GM12873 (cell line): Measurements from ENCODE around the gene PRKCZ.

Experiments used
- TF ChIP-seq, protein P1 (sequence below): IDR thresholded peaks from 2 replicates; pipeline ENCODE4 v1.5.1; 2012; ENCODE audit warnings: low read depth, mild to moderate bottlenecking, moderate library complexity, low read length, control low read depth; ENCODE audit not compliant: insufficient read depth; ENCODE audit errors: missing control alignments

PRKCZ gene

DNA sequence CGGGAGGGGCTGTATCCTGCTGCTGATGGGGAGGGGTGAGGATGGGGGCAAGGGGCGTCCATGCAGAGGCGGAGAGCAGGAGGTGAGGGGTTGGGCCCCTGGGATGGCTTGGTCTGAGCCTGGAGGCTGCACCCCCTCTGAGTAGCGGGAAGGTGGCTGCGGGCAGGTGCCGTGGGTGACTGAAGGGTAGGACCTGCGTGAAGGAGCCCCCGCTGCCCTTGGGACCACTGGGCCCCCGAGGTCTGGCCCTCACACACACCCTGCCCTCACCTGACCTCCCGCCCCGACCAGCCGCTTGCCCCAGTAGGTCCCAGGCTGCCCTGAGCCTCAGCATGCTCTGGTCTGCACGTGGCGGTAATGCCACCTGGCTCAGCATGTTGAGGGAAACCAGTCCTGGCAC, 165.1 kb downstream of the PRKCZ start:
- TF ChIP-seq, protein P1, sequence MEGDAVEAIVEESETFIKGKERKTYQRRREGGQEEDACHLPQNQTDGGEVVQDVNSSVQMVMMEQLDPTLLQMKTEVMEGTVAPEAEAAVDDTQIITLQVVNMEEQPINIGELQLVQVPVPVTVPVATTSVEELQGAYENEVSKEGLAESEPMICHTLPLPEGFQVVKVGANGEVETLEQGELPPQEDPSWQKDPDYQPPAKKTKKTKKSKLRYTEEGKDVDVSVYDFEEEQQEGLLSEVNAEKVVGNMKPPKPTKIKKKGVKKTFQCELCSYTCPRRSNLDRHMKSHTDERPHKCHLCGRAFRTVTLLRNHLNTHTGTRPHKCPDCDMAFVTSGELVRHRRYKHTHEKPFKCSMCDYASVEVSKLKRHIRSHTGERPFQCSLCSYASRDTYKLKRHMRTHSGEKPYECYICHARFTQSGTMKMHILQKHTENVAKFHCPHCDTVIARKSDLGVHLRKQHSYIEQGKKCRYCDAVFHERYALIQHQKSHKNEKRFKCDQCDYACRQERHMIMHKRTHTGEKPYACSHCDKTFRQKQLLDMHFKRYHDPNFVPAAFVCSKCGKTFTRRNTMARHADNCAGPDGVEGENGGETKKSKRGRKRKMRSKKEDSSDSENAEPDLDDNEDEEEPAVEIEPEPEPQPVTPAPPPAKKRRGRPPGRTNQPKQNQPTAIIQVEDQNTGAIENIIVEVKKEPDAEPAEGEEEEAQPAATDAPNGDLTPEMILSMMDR: no peak

DNA sequence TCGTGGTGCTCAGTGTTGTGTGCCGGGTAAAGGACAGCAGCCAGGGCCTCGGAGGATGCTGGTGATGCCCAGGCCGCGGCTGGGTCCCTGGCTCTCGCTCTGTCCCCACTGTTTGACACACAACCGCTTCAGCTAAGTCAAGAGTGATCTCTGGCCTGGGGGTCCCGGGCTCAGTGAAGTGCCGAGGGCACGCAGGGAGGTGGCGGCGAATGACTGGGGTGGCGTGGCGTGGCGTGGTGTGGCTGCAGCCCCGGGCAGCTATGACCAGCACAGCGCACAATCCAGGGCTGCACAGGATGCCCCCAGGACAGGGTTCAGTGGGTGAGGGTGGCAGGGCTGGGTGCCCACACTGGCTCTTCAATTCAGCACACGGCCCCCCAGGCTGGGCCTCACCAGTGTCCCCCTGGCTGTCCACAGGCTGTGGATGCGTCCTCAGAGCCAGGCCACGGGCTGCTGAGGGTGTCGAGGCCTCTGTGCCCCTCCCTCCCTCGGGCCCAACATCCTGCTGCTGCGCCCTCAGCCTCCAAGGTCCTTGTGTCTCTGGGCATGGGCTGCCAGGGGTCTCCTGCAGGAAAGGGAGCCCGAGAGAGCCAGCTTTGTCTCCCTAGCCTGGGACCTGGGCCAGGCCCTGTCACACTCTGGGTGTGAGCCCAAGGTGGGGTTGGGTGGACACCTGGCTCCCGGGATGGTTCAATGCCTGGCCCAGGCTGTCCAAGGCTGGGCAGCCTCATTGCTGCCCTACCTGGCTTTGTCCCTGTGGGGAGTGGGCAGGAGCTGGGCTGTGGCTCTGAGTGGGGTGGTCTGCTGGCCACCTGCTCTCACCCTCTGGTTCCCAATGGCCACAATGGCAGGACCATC, 165.9 kb downstream of the PRKCZ start:
- TF ChIP-seq, protein P1: no peak

DNA sequence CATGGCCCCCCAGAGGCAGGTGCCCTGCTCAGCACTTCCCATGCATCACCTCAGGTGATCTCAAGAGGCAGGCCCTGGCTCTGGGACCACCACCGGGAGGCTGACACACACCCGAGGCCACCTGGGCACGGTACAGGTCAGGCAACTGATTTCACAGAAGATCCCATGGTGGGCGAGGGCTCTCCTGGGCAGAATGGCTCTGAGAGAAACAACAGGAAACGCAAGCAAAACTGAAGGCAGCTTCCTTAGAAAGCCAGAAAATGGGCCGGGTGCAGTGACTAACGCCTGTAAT, 166.5 kb downstream of the PRKCZ start:
- TF ChIP-seq, protein P1: no peak

DNA sequence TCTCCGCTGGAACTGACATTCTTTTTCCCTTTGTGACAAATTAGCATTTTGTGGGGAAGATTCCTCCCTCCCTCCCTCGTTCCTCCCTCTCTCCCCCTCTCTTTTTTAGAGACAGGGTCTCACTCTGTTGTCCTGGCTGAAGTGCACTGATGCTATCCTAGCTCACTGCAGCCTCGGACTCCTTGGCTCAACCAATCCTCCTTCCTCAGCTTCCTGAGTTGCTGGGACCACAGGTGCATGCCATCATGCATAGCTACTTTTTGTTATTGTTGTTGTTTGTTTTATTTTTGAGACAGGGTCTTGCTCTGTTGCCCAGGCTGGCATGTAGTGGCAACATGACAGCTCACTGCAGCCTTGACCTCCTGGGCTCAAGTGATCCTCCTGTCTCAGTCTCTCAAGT, 171.1 kb downstream of the PRKCZ start:
- TF ChIP-seq, protein P1: no peak

DNA sequence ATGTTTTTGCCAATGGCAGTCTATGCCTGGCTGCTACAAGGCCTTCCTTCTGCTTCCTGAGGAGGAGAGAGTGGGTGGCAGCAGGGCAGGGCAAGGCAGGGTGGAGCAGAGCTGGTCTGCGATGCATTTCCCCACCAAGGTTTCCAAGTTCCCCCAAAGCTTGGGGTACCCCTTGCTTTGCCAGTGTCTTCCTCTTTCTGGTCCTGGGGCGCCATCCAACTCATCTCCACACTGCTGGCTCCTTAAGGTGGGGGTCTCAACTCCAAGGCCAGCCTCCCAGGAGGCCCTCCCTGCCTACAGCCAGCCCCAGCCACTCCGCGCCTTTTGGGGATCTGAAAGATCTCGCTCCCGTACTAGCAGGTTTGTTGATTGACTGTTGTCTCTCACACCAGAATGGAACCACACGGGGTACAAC, 174.0 kb downstream of the PRKCZ start:
- TF ChIP-seq, protein P1: no peak

DNA sequence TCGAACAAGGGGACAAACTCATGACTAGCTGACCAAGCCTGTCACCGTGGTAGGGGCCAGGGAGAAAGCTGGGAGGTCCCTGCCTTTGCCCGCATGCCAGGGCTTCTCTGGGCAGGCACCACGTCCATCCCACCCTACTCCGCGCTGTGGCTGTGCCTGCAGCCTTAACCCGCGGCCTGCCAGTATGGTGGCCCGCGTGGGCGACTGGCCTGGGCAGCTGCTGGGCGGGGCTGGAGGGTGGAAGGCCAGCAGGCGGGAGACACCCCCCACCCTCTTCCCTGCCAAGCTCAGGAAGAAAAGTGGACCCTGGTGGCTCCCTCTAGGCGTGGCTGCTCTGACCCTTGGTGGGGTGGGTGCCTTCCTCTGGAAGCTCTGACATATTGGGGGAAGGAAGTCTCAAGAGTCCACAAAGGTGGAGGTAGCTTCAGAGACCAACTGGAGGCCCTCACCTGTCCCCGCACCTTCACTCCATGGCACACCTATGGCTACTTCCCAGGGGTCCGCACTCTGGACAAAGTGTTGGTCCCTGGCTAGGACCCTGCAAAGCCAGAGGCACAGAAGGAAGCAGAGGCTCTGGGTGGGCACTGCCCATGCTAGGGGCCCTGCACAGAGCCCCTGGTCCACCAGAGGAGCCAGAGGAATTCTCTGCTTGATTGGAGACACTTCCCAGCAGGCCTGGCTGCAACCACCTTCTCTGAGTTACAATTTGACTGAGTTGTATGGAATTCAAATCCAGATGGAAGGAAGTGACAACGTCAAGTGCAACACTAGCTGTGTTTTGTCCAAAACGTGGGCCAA, 174.6 kb downstream of the PRKCZ start:
- TF ChIP-seq, protein P1: no peak
